ENCODE data around the gene NDC1.

NDC1 gene

DNA sequence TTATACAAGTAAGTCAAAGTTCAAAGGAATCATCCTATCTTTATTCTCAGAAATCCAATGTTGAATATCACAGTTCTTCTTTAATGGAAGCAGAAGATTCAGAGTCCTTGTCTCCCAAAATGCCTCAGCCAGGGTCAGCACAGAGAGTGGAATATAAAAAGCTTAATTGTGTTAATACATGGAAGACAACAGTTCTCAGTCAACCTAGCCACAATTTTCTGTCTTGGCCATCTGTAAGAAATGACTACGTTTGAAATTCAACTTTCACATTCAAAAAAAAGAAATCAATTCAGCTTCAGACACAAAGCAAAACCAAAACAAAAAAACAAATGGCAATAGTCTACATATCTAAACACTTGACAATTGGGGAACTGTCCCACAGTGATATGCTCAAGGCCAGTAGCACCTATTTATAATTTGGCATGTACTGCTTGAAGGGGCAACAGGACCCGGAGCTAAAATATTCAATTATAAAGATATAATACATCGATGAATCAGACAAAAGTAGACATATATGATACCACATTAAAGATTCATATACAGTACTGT, 71.8 kb downstream of the NDC1 start:
- DNase-seq (ENCODE audit: low spot score): no peak

DNA sequence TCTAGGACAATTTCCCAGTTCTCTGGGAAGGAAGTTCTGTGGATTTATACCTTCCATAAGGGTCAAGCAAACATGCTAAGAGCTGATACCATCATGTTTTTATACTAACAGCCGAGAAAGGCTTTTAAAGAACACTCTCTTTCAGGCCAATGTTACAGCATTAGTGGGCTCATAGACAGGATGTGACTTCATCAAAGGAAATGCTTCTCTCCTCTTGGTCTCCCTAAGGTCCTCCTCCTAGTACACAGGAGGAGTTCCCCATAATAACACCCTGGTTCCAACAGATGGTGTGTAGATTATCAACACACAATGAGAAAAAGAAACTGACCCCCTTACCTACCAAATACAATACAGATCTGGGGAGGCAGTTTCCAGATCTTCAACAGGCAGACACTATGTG, 72.4 kb downstream of the NDC1 start:
- no peak for DNase-seq (ENCODE audit: low spot score)

DNA sequence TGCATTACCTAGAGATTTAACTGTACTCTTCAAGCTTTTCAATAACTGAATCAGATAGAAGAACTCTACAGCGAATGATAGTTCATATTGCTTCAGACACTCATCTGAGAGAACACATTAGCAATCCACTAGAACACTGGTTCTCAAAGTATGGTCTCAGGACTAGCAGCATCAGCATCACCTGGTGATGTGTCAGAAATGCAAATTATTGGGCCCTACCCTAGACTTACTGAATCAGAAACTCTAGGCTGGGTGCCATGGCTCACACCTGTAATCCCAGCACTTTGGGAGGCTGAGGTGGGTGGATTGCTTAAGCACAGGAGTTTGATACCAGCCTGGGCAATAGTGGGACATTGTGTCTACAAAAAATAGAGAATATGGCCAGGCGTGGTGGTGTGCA, 74.2 kb downstream of the NDC1 start:
- no peak for DNase-seq (ENCODE audit: low spot score)

DNA sequence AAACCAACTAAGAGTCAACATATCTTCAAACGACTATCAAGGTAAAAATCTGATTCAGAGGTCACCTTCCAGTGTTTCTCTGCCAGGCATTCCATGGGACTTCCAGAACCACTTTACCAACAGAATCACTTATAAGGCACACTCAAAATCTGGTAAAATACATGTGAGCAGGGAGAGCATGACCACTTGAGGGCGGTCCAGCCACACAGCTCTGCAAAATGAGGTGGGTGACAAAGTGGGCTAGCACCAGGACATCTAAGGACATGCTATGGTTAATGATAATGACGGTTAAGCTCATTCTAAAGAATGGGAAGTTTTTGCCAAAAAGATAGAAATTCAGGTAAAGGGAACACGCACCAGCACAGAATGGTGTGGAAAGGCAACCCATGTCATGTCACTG, 74.6 kb downstream of the NDC1 start:
- DNase-seq (ENCODE audit: low spot score): no peak

DNA sequence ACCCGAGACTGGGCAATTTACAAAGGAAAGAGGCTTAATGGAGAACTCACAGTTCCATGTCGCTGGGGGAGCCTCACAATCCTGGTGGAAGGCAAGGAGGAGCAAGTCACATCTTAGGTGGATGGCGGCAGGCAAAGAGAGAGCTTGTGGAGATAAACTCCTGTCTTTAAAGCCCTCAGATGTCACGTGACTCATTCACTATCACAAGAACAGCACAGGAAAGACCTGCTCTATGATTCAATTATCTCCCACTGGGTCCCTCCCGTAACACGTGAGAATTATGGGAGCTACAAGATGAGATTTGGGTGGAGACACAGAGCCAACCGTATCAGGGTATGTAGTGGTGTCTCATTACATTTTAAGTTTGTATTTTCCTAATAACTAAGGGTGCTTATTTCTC, 77.6 kb downstream of the NDC1 start:
- DNase-seq (ENCODE audit: low spot score): peak; percentile 21

DNA sequence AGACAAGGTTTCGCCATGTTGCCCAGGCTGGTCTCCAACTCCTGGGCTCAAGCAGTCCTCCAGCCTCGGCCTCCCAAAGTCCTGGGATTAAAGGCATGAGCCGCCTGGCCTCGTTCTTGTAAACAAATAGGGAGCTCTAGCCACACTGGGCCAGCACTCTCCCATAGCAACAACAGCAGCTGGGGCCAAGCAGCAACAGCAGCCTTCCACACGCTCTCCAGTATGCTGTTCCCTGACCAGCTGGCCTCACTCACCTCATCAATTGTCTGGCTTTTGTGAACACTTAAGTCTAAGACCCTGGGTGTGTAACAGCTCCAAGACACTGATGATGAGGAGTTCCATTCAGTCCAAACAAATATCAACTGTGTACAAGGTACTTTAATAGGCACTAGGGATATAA, 82.2 kb downstream of the NDC1 start:
- DNase-seq (ENCODE audit: low spot score): no peak

DNA sequence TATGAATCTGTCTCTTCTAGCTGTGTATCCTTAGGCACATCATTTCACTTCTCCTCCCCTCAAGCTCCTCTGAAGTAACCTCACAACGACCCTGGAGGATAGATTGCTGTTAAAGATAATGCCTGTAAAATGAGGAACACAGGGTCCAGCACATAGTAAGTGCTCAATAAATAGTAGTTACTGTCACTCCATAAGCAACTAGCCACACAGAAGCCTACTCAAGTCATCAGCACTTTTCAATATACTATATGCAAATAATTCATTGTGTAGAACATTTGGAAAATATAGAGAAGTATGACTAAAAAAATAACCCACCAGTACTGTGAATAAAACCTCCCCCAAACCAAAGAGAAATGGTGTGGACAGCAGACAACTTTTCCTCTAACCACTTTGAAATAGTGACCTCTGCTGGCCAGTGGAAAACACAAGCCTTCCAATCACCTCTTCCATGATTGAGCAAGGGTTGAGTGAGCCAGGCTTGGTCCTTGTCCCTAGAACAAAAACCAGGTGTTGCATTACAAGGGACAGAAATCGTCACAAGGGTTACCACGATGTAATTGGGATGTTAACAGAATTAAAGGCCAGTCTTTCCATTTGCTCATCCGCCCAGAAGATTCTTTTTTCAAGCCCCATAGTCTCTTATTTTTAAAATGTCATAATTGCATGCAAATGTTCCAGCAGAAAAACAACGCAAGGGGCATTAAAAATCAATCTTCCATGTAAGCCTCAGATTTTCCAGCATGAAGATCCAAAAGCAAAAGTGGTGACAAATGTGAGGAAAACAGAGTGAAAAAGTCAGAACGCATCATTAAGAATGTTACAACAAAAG, 83.4 kb downstream of the NDC1 start:
- peak; percentile 23 for DNase-seq (ENCODE audit: low spot score)

DNA sequence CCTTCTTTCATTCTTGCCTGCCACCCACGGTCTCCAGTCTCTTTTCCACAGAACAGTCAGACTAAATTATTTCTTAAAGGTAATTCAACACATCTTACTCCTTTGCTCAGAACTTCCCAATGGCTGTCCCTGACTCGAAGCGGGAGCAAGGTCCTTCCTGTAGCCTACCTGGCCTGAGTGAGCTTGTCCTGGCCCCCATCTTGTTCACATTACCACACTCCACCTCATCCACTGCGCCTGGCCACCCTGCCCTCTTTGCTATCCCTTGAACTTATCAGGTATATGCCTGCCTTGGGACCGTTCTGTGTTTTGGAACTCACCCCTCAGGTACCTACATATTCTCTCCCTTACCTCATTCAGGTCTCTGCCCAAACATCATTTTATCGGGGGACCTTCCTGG, 85.8 kb downstream of the NDC1 start:
- DNase-seq (ENCODE audit: low spot score): no peak

DNA sequence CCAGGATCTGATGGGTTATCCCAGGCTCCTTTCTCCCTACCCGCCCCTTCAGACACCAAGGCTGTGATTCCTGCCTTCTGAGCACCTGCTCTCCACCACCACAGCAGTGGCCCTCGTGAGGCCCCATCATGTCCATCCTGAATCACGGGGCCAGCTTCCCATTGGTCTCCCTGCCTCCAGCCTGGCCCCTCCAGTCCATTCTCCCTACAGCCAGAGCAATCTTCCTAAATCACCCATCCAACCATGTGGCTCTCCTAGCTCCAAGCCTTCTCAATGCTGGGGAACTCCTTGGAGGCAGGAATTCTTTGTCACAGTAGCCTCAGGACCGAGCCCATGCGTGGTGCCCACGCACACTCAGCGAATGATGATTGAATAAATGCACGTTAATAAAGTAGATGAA, 90.3 kb downstream of the NDC1 start:
- DNase-seq (ENCODE audit: low spot score): no peak

DNA sequence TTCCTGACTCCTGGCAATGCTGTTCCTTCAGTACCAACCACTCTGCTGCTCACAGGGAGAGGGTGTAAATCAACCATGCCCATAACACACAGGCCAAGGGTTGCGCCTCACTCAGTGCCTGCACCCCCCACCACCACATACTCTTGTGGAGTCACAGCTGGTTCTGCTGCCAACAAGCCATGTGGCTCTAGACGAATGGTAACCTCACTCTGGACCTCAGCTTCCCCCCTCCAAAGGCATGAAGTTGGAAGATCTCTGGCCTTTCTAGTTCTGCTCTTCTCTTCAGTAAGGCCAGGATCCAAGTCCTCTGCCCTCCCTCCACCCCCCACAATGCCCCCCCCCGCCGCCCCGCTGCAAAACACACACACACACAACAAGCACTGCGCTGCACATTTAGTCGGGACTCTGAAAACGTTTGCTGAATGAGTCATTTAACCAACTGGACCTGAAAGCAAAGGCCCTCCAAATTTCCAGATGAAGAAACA, 97.4 kb downstream of the NDC1 start:
- no peak for DNase-seq (ENCODE audit: low spot score)

DNA sequence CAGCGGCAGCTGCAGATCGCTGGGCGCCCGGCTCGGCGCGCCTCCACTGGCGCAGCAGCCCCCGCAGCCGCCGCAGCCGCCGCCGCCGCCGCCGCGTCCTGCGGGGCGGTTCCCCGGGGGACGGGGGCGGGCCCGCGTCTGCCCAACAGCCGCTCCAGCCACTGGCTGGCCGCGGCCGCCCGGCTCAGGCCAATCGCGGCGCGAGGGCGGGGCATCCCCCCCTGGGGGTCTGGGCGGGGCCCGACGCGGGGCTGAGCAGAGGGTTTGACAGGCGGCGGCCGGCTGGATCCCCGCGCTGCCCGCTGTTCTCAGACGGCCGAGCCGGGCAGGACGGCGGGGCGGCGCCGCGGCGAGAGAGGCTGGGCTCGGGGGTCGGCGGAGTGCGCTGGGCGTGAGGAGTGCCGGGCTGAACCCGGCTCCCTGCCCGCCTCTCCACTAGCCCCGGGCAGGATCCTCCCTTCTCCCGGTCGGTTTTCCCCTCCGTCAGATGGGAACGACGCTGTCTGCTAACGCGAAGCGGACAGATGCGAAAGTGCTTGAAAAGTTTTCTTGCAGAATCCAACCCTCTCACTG, 98.9 kb downstream of the NDC1 start, which contains the start of gene GLIS1:
GLIS1 (minus strand) TSS at position 56 of the 573 bp plus-strand sequence. CDS start 1,100 bp downstream, outside the sequence.
- DNase-seq (ENCODE audit: low spot score): peak; percentile 77

DNA sequence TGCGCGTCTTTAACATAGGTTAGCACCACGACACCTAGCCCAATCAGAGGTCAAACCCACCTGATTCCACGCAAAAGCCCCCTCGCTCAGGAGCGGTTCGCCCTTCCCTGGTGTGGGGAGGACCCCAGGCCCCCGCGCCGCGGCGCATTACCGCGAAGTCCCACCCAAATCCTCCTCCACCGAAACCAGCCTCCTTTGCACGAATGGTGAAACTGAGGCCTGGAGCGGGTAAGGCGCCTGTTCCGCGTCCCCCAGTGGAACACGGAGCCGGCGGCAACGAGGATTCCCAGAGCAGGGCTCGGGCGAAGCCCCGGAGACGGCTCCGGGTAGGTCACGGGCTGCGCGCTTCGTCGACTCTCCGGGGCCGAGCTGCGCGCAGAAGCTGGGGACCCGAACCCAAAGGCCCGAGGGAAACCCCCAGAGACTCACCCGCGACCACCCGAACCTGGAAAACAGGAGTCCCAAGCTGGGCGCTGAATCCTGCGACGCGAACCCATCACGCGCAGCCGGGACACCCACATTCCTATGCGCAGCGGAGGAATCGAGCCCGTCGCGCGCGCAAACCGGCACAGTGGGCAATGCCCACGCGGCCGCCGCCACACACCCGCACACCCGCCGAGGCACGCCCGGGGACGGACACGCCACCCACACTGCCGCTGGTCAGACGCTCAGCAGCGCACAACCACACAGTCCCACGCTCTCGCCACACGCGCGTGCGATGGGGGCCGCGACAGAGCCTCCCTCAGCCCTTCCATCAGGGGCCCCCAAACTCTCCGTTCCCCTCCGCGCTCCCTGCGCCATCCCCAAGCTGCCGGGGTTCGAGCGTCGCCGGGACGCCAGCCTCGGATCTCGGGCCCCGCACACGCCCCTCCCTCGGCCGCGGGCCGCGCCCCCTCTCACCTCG, 99.6 kb downstream of the NDC1 start:
- no peak for DNase-seq (ENCODE audit: low spot score)

DNA sequence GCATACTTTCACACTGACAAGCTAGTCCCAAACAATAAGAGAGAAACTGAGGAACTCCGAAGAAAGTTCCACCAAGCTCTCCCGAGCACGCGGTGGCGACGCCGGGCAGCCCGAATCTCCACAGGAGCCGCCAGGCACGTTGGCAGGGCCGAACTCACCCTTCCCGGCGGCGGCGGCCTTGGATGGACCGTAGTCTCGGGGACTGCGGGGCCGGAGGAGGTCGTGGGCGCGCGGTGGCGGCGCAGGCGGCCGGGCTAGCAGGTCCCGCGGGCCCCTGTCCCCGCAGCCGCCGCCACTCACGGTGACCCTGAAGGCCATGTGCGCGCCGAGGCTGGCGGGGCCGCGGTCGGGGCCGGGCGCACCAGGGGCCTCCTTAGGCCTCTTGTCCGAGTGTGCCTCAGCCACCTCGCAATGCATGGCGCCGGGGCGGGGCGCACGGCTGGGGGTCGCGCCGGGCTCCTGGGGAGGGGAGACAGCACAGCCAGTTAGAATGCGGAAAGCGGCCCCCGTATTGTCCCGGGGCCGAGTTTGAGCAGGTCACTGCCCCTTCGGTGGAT, 100.4 kb downstream of the NDC1 start:
- DNase-seq (ENCODE audit: low spot score): no peak

DNA sequence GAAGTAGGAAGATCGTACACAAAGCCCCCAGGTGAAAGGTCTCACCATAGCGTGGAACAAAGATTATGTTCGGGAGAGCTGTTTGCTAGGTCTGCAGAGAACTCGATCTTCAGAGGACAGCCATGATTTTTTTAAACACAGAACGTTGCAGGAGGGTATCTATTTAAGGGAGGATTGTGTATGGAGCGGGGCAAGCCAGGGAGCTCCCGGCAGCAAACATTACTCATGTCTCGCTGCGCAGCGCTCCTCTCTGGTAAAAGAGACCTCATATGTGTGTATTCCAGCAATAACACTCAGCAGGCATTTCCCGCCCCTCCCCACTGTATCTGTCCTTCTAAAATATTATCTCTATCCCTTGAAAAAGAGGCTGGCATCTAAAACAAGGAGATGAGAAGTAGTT, 101.8 kb downstream of the NDC1 start:
- no peak for DNase-seq (ENCODE audit: low spot score)

DNA sequence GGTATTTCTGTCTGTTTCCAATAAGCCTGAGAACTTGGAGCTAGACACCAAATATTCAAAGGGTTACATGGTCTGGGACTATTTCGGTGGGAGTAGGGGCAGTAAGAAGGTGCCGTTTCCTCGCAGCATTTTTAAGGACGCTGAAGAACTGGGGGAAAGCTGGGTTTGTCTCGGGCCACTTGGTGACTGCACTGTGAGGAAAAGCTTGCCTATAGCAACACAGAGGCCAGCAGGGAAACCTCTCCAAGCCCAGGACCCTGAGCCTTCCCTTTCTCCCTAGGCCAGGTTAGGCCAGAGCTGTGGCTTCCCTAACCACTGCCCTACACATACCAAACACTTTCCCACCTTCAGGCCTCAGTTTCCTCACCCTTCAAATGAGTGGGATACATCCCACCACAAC, 102.4 kb downstream of the NDC1 start:
- DNase-seq (ENCODE audit: low spot score): no peak

DNA sequence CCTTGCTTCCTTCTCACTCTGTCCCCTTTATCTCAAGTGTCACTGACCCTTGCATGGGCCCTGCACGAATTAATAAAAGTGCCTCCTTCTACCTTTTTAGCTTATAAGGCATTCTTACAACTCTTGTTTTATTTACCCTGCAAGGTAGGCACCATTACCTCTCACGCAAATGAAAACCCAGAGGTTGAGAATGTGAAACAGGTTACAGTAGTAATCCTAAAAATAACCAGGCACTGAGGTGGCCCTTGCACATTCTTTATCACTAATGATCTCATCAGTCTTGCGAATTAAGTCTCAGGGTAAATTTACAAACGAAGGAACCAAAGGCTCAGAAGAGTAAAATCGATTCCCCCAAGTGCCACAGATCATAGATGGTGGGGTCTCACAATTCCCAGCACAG, 102.8 kb downstream of the NDC1 start:
- no peak for DNase-seq (ENCODE audit: low spot score)

DNA sequence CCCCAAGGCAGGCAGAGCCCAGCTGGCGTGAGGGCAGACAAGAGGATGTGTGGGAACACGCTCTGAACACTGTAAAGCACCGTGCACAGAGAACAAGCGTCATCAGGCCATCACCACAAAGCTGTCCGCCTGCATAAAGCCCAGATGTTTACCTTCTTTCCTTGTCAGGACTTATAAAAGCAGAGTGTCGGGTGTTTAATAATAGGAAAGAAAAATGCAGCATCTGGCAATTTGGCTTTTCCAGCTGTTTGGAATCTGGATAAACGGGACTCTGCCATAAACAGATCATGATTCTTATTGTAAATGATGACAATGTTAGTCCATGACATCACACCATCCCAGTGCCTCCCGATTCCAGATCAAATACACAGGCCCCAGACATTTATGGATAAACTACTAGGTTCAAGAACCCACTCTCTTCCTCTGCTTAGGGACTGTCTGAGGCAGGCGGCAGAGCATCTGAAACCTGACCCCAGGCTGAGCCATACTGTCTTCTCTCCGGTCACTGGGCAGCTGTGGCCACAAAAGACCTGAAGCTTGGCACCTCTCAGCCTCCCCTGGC, 103.4 kb downstream of the NDC1 start:
- DNase-seq (ENCODE audit: low spot score): no peak

DNA sequence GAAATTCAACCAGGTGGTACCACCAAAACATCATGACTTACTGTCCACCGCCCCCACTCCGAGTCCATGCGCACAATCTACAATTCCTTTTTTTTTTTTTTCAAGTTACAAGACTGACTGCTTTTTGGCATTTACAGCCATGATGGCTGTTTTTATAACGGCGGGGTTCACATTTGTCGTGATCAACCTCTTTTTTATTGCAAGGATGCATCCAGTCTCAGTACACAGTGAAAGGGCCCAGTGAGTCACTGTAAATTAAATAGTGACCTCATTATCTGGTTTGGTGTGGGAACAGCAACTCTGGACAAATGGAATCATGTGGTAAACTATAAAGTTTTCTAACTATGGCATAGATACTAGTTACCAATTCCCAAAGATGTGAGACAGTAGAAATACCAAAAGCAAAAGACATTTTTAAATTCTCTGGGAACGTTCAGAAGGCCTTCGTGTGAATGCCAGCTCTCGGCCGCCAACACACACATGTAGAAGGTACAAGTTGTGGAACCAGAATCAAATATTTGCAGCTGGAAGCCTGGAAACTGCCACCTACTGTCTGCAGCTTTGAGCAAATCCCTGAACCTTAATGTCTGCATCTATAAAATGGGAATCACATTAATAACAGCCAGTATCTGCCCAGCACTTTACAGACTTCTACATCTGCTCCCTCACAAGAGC, 104.0 kb downstream of the NDC1 start:
- DNase-seq (ENCODE audit: low spot score): no peak

DNA sequence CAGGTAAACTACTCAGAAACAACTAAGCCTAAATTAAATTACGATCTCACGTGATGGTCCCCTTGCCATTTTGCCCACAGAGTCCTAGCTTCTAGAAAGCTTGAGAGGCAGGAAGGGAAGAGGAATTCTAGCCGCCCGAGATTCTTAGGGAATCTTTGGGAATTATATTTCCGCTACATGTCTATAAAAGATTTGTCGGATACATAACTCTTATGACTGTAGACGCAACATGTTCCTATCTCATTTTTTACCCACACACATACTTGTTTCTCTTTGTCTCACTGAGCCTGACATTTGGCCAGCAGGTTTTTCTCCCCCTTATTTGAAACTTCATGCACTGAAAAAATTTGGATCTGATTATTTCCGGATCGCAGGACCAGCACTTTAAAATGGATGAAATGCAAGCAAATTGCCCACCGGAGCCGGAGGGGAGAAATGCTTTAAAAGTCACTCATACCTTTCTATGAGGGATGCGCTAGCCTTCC, 104.6 kb downstream of the NDC1 start:
- DNase-seq (ENCODE audit: low spot score): peak; percentile 14

DNA sequence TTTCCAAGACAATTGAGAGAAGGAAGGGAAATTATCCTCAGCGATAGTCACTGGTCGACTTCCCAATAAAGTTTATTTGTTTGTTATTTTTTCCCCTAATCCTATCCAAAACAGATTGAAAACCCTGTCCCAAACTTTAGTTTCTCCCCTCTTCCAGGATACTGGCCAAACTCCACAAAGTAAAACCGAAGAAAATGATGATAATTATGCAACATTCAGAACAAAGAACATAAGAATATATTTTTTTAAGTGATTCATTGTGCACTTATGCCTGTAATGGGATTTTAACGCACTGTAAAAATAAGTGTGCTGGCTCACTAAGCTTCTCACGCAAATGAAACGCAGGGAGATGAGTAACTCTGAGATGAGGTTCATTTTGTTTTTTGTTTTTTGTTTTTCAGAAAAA, 105.2 kb downstream of the NDC1 start:
- DNase-seq (ENCODE audit: low spot score): no peak
